GM10266 (cell line): ENCODE measurements around the gene RCBTB2.

ENCODE experiments used
- DNase-seq: peaks from one replicate; pipeline ENCODE4 v3.0.0; 2012; ENCODE audit errors: extremely low spot score
- TF ChIP-seq, protein P1 (sequence below): IDR thresholded peaks from 2 replicates; pipeline ENCODE4 v1.5.1; 2012; ENCODE audit warnings: mild to moderate bottlenecking, low read depth; ENCODE audit not compliant: control insufficient read depth, insufficient read depth; ENCODE audit errors: missing control alignments

Gene RCBTB2

DNA sequence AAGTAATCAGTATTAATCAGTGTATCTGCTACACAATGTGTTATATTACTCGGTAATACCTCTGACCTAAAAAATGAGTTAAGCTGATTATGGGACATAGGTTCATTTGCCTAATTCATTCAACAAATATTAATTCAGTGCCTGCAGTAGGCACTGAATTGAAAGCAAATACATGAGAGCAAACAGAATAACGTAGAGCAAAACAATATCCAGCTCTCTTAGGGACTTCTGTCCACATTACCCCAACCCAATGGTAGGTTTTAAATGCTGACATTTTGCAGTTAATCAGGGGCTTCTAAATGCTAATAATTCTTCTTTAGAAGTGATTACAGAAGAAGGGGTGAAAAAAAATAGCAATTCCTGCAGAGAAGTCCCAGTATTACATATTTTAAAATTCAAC is 4.9 kb downstream of the RCBTB2 start:
- DNase-seq, result no peak
- TF ChIP-seq, protein P1, sequence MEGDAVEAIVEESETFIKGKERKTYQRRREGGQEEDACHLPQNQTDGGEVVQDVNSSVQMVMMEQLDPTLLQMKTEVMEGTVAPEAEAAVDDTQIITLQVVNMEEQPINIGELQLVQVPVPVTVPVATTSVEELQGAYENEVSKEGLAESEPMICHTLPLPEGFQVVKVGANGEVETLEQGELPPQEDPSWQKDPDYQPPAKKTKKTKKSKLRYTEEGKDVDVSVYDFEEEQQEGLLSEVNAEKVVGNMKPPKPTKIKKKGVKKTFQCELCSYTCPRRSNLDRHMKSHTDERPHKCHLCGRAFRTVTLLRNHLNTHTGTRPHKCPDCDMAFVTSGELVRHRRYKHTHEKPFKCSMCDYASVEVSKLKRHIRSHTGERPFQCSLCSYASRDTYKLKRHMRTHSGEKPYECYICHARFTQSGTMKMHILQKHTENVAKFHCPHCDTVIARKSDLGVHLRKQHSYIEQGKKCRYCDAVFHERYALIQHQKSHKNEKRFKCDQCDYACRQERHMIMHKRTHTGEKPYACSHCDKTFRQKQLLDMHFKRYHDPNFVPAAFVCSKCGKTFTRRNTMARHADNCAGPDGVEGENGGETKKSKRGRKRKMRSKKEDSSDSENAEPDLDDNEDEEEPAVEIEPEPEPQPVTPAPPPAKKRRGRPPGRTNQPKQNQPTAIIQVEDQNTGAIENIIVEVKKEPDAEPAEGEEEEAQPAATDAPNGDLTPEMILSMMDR, result no peak

DNA sequence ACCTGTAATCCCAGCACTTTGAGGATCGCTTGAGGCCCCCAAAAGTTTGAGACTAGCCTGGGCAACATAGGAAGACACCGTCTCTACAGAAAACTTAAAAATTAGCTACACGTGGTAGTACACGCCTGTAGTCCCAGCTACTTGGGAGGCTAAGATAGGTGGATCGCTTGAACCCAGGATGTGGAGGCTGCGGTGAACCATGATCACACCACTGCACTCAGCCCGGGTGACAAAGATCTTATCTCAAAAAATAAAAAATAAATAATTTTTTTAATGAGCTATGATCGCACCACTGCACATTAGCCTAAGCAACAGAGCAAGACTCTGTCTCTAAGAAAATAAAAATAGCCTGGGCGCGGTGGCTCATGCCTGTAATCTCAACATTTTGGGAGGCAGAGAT is 6.6 kb downstream of the RCBTB2 start:
- TF ChIP-seq, protein P1, result no peak
- no peak for DNase-seq

DNA sequence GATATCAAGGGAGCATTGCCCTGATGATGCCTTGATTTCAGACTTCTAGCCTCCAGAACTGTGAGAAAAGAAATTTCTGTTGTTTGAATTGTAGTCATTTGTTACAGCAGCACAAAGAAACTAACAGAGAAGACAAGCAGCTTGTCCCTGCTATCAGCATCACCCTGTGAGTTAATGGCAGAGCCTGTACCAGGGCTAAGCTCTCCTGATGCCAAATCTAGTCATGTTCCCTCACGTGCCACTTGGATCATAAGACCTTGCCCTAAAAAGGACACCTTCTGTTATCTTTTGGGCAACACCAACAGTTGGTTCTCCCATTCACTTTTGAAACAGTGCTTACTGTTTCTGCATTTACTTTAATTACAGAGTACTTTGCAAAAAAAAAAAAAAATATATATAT is 14.8 kb downstream of the RCBTB2 start:
- no peak for DNase-seq
- TF ChIP-seq, protein P1, result no peak

DNA sequence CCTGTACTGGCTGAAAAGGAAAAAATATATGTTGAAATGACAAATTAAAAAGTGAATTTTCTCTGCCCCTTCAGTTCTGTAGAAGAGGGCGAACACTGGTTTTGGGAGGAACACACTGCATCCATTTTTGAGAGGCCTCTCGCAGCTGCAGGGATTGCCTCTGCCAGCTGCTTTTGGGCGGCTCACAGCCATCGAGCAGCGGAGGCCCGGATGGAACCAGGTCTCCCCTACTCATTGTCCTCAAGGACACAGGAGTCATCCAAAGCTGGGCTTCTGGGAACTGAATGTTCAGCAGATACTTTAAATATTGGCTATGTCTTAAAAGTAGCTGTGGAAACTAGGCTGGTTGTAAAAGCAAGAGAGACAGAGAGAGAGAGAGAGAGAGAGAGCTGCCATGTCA is 17.1 kb downstream of the RCBTB2 start:
- DNase-seq, result no peak
- TF ChIP-seq, protein P1, result no peak

DNA sequence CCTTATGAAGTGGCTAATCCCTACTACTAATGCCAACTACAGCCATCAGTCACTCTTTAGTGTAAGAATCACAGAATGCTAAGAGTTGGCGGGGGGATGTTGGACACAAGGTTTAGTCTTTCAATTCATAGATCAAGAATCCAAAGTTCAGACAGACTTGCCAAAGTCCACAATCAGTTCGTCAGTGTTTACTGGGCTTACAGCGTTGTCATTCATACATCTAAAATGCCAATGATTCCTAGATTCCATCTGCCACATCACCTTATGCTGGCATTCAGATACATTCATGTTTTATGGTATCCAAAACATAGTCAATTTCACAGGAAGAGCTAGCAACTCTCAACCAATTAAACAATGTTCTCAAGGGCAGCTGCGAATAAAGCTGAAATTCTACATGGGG is 18.1 kb downstream of the RCBTB2 start:
- TF ChIP-seq, protein P1, result no peak

DNA sequence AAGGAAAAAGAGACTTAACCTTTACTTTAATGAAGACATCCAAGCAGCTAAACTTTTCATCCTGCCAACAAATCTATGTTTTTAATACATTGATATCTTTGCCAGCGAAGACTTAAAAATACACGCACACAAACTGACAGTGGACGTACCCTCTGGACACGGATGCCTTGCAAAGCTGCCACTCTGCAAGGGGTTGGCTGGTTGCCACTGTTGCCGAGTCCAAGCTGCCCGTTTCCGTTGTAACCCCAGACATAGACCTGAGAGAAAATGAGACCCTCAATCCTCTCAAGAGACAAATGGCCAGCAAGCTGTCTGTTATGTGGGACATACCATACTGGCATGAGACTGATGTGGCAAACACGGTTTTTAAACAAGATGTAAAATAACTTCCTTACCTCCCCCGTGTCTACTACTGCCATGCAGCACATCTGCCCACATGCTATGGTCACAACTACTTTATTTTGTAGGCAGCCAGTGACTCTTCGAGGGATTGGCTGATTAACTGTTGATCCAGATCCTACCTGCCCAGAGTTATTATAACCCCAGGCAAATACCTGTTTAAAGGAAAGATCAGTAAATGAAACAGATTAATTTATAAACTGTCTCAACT is 21.2 kb downstream of the RCBTB2 start:
- TF ChIP-seq, protein P1, result no peak
- DNase-seq, result no peak

More for the DNA sequence above, 18.1 kb downstream of the RCBTB2 start:
- DNase-seq, result no peak

DNA sequence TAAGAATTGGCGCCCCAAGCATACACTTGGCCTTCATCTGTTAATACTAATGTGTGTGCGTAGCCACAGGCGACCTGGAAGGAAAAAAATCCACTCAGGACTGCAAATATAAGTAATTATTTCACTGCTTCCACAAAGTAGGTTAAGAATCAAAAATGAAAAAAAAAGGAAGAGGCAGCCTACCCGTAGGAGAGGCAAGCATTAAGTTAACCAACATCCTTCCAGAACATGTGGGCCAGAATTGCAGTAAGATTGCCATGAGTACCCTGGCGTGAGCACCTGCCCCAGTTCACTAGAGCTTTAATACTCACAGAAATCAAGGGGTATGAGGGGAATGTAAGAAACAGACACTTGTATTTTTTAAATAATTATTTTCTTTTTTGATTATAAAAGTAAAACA is 22.2 kb downstream of the RCBTB2 start:
- TF ChIP-seq, protein P1, result no peak
- DNase-seq, result no peak
